BLaER1 (cell line): ENCODE data around the gene PPARG.

Experiments used
- H3K27ac ChIP-seq: shearing (Covaris generic); formaldehyde crosslinking; 2 replicates; pipeline ENCODE4 v1.8.1; 2022
- H3K27me3 ChIP-seq: shearing (Covaris generic); formaldehyde crosslinking; 2 replicates; pipeline ENCODE4 v1.8.1; 2022
- H3K36me3 ChIP-seq: shearing (Covaris generic); formaldehyde crosslinking; 2 replicates; pipeline ENCODE4 v1.8.1; 2022
- H3K4me1 ChIP-seq: shearing (Covaris generic); formaldehyde crosslinking; 2 replicates; pipeline ENCODE4 v1.8.1; 2022
- H3K4me2 ChIP-seq: shearing (Covaris generic); formaldehyde crosslinking; 2 replicates; pipeline ENCODE4 v1.8.1; 2022
- H3K4me3 ChIP-seq: shearing (Covaris generic); formaldehyde crosslinking; 2 replicates; pipeline ENCODE4 v1.8.1; 2022
- H3K9ac ChIP-seq: shearing (Covaris generic); formaldehyde crosslinking; 2 replicates; pipeline ENCODE4 v1.8.1; 2022
- H3K9me3 ChIP-seq: shearing (Covaris generic); formaldehyde crosslinking; 2 replicates; pipeline ENCODE4 v1.8.1; 2022
- H4K20me1 ChIP-seq: shearing (Covaris generic); formaldehyde crosslinking; 2 replicates; pipeline ENCODE4 v1.8.1; 2022
- Cebpa-rat ChIP-seq: shearing (Covaris generic); IDR thresholded peaks from 2 replicates; pipeline ENCODE4 v1.8.1; 2022

PPARG gene

GRCh38 chr3:12339701-12340480 lies 51.0 kb downstream of the PPARG start:
- Histone ChIP-seq H3K4me2 (no peak overlapping the region), H3K9ac (no peak overlapping the region), H3K27me3 (no peaks in the 10 kb centered on the region), H3K36me3 (no peaks in the 10 kb centered on the region), H3K27ac (no peak overlapping the region), H3K4me1 (peaks cover 11% of the 10 kb centered on the region), H4K20me1 (no peaks in the 10 kb centered on the region), H3K9me3 (no peaks in the 10 kb centered on the region), H3K4me3 (no peak overlapping the region)
- no peak for TF ChIP-seq Cebpa-rat

DNA sequence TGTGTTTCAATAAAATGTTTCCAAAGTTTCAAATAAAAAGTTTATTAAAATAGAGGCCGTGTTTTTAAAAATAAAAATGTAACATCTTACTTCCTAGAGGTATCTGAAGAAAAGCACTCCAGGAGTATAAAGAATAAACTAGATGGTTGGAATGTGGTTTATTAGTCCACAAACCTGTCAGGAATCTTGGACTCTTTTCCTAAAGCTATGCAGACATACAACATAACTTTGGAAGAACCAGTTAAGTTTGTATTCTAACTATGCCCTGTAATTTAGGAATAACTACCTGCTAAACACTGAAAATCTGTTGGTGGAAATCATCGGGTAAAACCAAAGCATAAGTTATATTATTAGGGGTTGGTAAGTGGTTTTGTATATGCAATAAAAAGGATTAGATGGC lies 51.6 kb downstream of the PPARG start:
- Histone ChIP-seq H3K4me2 (no peak overlapping the region), H3K36me3 (no peaks in the 10 kb centered on the region)
- TF ChIP-seq Cebpa-rat = no peak

DNA sequence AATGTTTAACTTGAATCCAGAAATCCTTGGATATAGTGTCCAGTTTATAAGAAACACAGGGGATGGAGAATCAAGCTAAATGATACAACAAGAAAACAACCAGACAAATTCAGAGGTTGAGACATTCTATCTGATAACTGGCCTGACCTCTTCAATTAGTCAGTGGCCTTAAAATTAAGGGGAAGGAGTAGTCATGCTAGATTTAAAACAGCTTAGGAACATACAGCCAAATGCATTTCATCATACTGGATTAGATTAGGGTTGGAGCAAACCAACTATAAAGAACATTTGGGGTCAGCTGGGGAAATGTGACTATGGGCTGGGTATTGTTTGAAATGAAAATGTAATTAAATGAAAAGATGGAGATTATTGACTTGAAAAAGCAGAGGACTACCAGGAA lies 53.3 kb downstream of the PPARG start:
- Histone ChIP-seq H3K4me3 (no peak overlapping the region), H3K4me2 (no peak overlapping the region), H3K4me1 (no peaks in the 10 kb centered on the region), H3K9ac (no peak overlapping the region), H3K27me3 (no peaks in the 10 kb centered on the region), H3K27ac (no peak overlapping the region), H4K20me1 (no peaks in the 10 kb centered on the region), H3K36me3 (no peaks in the 10 kb centered on the region), H3K9me3 (no peaks in the 10 kb centered on the region)
- no peak for TF ChIP-seq Cebpa-rat

More for the DNA sequence above, 51.6 kb downstream of the PPARG start:
- H3K9ac ChIP-seq = no peak overlapping the region
- H3K27me3 ChIP-seq = no peaks in the 10 kb centered on the region
- peaks cover 9% of the 10 kb centered on the region for H3K4me1 ChIP-seq
- H3K9me3 ChIP-seq = no peaks in the 10 kb centered on the region
- no peak overlapping the region for H3K27ac ChIP-seq
- no peak overlapping the region for H3K4me3 ChIP-seq
- no peaks in the 10 kb centered on the region for H4K20me1 ChIP-seq

DNA sequence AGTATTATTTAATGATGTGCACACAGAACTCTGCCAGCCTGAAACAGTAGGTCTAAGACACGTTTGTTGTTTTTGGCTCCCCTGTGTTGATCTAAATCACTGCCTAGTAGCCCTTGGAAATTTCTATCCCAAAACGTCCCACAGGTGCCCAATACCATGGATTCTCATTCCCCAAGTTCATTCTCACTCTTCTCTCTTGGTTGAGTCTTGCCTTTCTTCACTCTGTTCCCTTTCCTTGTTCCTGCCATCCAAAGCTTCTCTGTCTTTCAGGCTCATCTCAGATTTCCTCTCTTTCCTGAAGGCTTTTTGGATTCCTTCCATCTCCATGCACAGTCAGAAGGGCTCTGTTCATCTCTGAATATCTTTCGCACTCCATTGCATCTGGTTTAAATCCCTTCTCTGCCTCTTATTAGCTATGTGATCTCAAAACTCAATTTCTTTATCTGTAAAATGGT lies 54.2 kb downstream of the PPARG start:
- Histone ChIP-seq H3K9me3 (no peaks in the 10 kb centered on the region), H3K9ac (no peak overlapping the region), H3K27me3 (no peaks in the 10 kb centered on the region), H3K4me2 (no peak overlapping the region), H3K36me3 (no peaks in the 10 kb centered on the region), H3K4me3 (no peak overlapping the region), H3K4me1 (no peaks in the 10 kb centered on the region), H4K20me1 (no peaks in the 10 kb centered on the region), H3K27ac (no peak overlapping the region)
- TF ChIP-seq Cebpa-rat = no peak

DNA sequence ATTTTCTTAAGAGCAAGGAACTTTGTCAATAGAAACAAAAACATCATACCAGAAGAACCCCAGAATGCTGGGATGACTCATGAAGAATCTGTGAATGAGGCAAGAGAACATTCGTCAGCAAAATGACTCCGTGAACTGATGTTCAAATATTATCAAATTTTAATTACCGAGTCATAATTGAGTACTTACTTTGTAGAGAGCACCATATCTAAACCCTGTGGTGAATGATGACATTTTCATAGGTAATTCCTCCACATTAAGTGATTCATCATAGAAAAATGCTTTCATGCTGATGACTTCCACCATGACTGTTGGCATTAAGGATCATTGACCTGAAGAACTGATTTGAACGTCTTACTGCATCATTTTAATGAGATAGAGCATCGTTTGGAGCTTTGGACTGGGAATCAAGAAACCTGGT lies 56.3 kb downstream of the PPARG start:
- H3K36me3 ChIP-seq = no peaks in the 10 kb centered on the region
- no peak overlapping the region for H3K9ac ChIP-seq
- H3K4me2 ChIP-seq = no peak overlapping the region
- no peaks in the 10 kb centered on the region for H3K4me1 ChIP-seq
- H3K4me3 ChIP-seq = no peak overlapping the region
- no peak overlapping the region for H3K27ac ChIP-seq
- no peak for TF ChIP-seq Cebpa-rat
- H4K20me1 ChIP-seq = no peaks in the 10 kb centered on the region
- no peaks in the 10 kb centered on the region for H3K9me3 ChIP-seq
- no peaks in the 10 kb centered on the region for H3K27me3 ChIP-seq

DNA sequence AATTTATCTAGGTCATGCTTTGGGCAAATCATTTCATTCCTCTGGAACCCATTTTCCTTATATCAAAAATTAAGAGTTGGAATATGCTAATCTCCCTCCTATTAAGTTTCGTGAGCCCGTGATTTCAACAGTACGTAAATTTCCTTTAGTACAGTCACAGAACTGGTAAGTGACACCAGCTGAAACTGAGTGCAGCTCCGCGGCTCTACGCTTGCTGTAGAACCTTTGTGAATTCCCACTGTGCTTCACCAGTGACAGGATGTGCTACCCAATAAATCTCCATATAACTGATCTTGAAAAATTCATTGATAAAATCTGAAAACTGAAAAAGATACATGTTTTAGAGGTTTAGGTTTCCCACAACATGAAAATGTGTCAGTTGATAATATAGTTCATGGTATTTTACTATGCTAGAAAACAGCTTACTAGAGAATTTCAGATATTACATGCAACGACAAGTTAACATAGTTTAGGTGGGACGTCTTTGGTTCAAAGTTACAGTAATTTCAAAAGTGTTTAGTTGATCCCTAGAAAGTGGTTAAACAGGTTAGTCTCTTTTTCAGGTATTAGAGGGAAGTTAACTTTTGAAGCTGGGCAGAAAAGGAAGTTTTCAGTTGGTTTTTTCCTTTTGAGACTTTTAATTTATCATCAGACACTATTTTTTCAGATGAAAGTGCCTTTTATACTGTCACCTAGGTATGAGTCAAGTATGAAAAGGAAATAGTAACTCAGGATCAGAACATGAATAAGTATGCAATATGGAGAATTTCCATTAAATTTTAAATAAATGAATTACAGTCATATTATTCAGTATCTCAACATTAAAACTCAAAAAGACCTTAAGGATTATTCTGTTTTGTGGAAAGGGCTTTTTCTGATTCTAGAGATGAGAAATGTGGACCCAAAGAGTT lies 57.0 kb downstream of the PPARG start:
- H3K9me3 ChIP-seq = no peaks in the 10 kb centered on the region
- H3K9ac ChIP-seq = no peak overlapping the region
- H3K27me3 ChIP-seq = no peaks in the 10 kb centered on the region
- no peaks in the 10 kb centered on the region for H4K20me1 ChIP-seq
- no peak overlapping the region for H3K4me3 ChIP-seq
- H3K4me2 ChIP-seq = no peak overlapping the region
- no peaks in the 10 kb centered on the region for H3K4me1 ChIP-seq
- no peaks in the 10 kb centered on the region for H3K36me3 ChIP-seq
- no peak overlapping the region for H3K27ac ChIP-seq
- no peak for TF ChIP-seq Cebpa-rat

DNA sequence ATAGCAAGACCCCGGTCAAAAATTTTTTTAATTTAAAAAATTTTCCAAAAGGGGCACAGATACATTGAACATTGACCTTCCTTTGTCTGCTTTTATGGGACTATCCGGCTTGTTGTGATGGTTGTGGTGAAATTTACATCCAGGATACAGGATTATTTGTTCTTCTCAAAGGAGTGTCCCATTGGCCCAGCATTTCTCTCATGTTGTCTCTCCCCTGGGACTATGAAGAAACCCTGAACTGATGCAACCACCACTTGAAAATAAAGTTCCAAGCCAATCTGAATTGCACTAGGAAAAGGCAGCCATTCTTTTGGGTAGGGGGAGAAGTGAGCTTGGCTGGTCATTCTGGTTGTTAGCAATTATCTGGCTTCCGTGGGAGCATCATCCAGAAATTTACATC lies 58.4 kb downstream of the PPARG start:
- Histone ChIP-seq H3K36me3 (no peaks in the 10 kb centered on the region), H3K27me3 (no peaks in the 10 kb centered on the region), H3K4me2 (no peak overlapping the region), H3K27ac (no peak overlapping the region), H3K4me1 (no peaks in the 10 kb centered on the region), H3K9ac (no peak overlapping the region), H4K20me1 (no peaks in the 10 kb centered on the region), H3K4me3 (no peak overlapping the region), H3K9me3 (no peaks in the 10 kb centered on the region)
- no peak for TF ChIP-seq Cebpa-rat

GRCh38 chr3:12349895-12350811 lies 61.3 kb downstream of the PPARG start:
- Histone ChIP-seq H3K36me3 (no peaks in the 10 kb centered on the region), H3K9ac (no peak overlapping the region), H3K9me3 (no peaks in the 10 kb centered on the region), H3K4me2 (no peak overlapping the region), H3K4me3 (no peak overlapping the region), H3K27me3 (no peaks in the 10 kb centered on the region), H4K20me1 (no peaks in the 10 kb centered on the region), H3K4me1 (no peaks in the 10 kb centered on the region), H3K27ac (no peak overlapping the region)
- no peak for TF ChIP-seq Cebpa-rat

- TF ChIP-seq Cebpa-rat = no peak
- Histone ChIP-seq H3K4me1 (no peaks in the 10 kb centered on the region), H3K27ac (no peak overlapping the region), H3K4me3 (no peak overlapping the region), H3K4me2 (no peak overlapping the region), H3K9ac (no peak overlapping the region), H3K27me3 (no peaks in the 10 kb centered on the region), H3K9me3 (no peaks in the 10 kb centered on the region), H3K36me3 (no peaks in the 10 kb centered on the region), H4K20me1 (no peaks in the 10 kb centered on the region)
These were observed 62.3 kb downstream of the PPARG start for GRCh38 chr3:12351145-12351544.
